Right ventricle myocardium superior (tissue), 1 donor: ENCODE measurements around the gene MMP17. TPM values are rescaled to one million over a fixed set of nuclear protein-coding genes. Genes with fewer than 3 reads are reported as not detected.
"Not testable (repeated sequence)": the region's sequence is repeated elsewhere in the genome, so short reads cannot be mapped to it uniquely, and the experiment has no call there.

Source experiments
- ATAC-seq: fragments of 200-7000 bp; cut with Tn5 transposase; one replicate; pipeline ENCODE4 v1.9.1; 2020; ENCODE audit warnings: mild to moderate bottlenecking; ENCODE audit not compliant: poor library complexity
- DNase-seq: peaks from one replicate; pipeline ENCODE4 v3.0.0-alpha.2; 2020
- intact Hi-C: fragments of 100-400 bp; cut with DNase I; formaldehyde crosslinking; loops from one replicate; pipeline ENCODE4 v1.11.2; 2022
- total RNA-seq: library from RNA; stranded (reverse); fragmentation: NEBNext Ultra II Directional; extraction: Animal tissue kit (Norgen Biotek cat#: 25700); gene quantifications from one replicate; pipeline ENCODE4 v1.2.1, GENCODE V29; 2021
- donor health status: DM: no; HTN: yes; CAD: no; lungs with severe emphysema.

Gene MMP17
- total RNA-seq, 1 donor from 2014 or later: 1.3 TPM

DNA sequence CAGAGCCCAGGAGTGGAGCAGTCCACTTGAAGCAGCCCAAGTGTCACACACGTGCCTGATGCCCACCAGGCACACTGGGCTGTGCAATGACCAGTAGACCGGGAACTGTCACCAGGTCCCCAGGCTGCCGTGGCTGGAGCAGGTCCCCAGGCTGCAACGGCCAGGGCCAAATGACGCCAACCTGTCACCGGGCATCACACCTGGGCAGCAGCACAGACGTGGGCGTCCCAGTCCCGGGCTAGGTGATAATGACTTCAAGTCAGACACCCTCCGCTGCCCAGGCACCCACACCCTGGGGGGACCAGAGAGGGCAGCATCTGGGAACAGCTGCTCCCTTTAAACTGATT is 30.6 kb upstream of the MMP17 start:
- intact Hi-C loops: no loop called here
- ATAC-seq: no peak
- no peak for DNase-seq

DNA sequence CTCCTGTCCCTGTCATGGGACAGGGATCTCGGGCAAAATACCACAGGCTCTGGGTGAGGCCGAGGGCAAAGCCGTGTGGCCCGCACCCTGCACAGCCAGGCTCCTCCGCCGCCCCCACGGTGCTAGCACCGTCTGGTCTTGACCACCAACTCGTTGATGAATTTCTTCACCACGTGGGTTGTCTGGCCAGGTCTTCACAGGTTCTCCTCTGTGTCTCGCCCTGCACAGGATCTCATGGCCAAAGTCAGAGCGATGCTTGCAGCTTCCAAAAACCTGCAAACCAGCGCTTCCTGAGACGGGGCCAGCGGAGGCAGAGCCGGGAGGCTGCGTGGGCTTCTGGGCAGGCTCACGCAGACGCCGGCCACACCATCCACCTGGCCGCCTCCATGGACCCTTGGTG is 29.0 kb upstream of the MMP17 start:
- ATAC-seq (no peak), DNase-seq (no peak)
- intact Hi-C loops: no loop called here

DNA sequence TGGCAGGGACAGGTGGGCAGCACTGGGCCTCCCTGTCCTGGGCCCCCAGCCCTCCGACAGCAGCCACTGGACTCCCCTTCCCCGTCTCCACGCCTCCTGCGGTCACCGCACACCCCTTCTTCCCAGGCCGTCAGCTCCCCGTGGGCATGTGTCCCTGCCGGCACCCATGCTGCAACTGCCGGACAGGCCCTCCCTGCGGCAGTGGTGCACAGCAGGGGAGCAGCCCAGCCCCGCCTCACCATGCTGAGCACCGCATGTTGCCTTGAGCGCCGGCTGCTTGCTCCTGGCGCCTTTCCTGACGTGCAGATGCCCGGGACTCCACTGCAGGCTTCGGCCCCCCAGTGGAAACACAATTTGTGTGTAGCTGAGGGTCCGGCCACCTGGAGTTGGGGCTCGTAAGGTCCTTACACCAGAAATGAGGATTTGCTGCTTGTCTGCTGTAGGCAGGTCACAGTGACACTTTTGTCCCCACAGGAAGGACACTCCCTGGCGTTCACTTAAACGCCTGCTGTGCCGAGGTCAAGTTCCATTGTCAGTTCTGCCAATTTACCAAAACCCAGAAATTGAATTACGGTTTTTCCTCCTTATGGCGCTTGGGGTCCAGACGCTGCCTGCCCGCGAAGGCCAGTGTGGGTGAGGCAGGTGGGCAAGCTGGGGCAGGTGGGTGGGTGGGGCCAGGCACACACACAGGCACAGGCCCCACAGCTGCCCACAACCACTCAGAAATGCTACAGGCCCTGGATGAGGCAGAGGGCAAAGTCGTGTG is 28.2 kb upstream of the MMP17 start:
- intact Hi-C loops: no loop called here
- peak; percentile 11 for ATAC-seq
- DNase-seq: no peak

DNA sequence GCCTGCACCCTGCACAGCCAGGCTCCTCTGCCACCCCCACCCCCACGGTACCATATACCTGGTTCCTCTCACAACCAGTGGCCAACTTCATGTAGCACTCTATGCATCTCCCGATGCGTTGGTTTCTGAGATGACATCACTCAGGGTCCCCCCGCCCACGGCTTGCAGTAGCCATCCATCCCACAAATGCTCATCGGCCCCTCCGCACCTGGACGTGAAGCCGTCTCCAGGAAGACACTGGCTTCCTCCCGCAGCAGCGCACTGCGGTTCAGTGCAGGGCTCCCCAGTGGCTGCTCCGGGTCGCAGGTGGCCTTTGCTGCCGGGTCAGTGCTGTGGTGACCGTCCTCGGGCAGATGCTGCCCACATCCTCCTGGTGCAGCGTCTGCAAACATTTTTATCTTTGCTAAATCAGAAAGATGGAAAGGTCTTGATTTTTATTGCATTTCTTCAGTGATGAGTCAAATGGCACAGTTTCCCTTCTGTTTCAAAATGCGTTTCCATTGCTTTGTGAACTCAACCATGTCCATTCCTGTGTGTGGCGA is 27.5 kb upstream of the MMP17 start:
- DNase-seq (no peak), ATAC-seq (no peak)
- intact Hi-C loops: no loop called here

GRCh38 chr12:131801254-131801866 is 26.8 kb upstream of the MMP17 start:
- DNase-seq (no peak), ATAC-seq (no peak)
- intact Hi-C loops: no loop called here

- DNase-seq: no peak
- intact Hi-C loops: no loop called here
- ATAC-seq: no peak
These were observed 24.2 kb upstream of the MMP17 start for GRCh38 chr12:131803961-131804521.

- intact Hi-C loops: no loop called here
- no peak for DNase-seq
- no peak for ATAC-seq
These were observed 22.8 kb upstream of the MMP17 start for GRCh38 chr12:131805421-131805820.

DNA sequence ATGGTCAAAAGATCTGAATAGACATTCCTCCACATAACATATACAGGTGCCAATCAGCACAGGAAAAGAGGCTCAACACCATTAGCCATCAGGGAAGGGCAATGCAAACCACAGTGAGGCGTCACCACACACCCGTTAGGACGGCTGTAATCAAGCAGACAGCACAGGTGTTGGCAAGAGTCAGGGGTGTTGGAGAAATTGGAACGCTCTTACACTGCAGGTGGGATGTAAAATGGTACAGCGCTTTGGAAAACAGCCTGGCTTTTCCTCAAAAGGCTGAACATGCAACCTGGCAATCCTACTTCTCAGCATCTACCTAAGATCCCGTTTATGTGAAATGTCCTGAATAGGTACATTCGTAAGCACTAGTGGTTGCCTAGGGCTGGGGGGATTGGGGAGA is 21.5 kb upstream of the MMP17 start:
- DNase-seq (no peak), ATAC-seq (no peak)
- intact Hi-C loops: no loop called here

GRCh38 chr12:131808744-131809371 is 19.3 kb upstream of the MMP17 start:
- DNase-seq (peak; percentile 70), ATAC-seq (peak; percentile 76)
- intact Hi-C loops: no loop called here

- DNase-seq, intact Hi-C loops, ATAC-seq: not testable (repeated sequence)
These were observed 18.5 kb upstream of the MMP17 start for GRCh38 chr12:131809476-131810254.

- DNase-seq (peak; percentile 5), ATAC-seq (no peak)
- intact Hi-C loops: no loop called here
These were observed 17.5 kb upstream of the MMP17 start for GRCh38 chr12:131810726-131811125.

DNA sequence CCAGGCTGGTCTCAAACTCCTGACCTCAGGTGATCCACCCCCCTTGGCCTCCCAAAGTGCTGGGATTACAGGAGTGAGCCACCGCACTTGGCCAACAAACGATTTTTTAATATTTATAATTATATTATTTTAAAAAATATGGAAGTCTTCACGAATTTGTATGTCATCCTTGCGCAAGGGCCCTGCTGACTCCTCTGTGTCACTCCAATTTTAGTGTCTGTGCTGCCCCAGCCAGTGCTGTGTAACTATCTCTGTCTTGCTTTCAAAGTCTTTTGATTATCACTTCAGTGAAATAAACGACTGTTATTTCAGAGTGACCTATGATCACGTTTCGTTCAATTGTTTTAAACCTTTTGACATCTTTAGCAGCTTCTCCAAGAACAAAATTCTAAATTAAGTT is 13.1 kb upstream of the MMP17 start:
- ATAC-seq (no peak), DNase-seq (no peak)
- intact Hi-C loops: no loop called here

DNA sequence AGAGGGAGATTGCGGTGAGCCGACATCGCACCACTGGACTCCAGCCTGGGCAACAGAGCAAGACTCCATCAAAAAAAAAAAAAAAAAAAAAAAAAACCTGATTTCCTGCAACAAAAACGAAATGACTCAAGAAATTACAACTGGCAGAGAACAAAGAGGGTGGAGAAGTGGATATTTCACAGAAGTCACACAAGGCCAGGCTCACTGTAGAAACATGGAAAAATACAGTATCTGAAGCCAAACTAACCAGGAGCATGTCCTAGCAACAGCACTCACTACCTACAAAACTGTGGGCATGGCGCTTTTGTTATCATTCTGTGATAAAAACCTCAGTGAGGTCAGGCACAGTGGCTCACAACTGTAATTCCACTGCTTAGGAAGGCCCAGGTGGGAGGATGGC is 11.7 kb upstream of the MMP17 start:
- DNase-seq (no peak), ATAC-seq (no peak)
- intact Hi-C loops: no loop called here

GRCh38 chr12:131817241-131817640 is 11.0 kb upstream of the MMP17 start:
- DNase-seq: no peak
- no peak for ATAC-seq
- intact Hi-C loops: no loop called here

GRCh38 chr12:131818821-131819585 is 9.2 kb upstream of the MMP17 start:
- intact Hi-C loops: no loop called here
- ATAC-seq (no peak), DNase-seq (no peak)

DNA sequence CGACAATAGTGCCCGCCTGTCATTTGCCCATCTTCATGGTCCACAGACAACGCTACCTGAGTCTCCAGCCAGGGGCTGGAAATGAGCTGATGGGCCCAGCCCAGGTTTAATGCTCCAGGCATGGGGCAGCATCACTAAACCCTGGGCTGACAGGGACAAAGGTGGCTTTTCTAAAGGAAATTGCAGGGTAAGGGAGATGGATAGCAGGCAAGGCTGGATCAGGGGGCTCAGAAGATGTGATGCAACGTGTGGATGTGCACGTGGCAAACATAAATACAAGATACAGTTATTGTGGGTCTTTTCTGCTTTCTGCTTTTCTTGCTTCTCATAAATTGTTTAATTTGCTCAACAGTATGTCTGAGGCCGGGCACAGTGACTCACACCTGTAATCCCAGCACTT is 3.7 kb upstream of the MMP17 start:
- DNase-seq (no peak), ATAC-seq (no peak)
- intact Hi-C loops: no loop called here

GRCh38 chr12:131825146-131825892 is 2.9 kb upstream of the MMP17 start:
- intact Hi-C loops: no loop called here
- no peak for DNase-seq
- no peak for ATAC-seq
